ENCODE measurements around the gene GAS7. TPM values are rescaled to one million over a fixed set of nuclear protein-coding genes. Genes with fewer than 3 reads are reported as not detected.

GAS7 gene
- total and polyA plus RNA-seq, 9 of the 15 experiments (the other 6 are each of a cell fraction or from before 2014, with no cell fraction given) = 0.11 to 0.33 TPM; not detected in 7

DNA sequence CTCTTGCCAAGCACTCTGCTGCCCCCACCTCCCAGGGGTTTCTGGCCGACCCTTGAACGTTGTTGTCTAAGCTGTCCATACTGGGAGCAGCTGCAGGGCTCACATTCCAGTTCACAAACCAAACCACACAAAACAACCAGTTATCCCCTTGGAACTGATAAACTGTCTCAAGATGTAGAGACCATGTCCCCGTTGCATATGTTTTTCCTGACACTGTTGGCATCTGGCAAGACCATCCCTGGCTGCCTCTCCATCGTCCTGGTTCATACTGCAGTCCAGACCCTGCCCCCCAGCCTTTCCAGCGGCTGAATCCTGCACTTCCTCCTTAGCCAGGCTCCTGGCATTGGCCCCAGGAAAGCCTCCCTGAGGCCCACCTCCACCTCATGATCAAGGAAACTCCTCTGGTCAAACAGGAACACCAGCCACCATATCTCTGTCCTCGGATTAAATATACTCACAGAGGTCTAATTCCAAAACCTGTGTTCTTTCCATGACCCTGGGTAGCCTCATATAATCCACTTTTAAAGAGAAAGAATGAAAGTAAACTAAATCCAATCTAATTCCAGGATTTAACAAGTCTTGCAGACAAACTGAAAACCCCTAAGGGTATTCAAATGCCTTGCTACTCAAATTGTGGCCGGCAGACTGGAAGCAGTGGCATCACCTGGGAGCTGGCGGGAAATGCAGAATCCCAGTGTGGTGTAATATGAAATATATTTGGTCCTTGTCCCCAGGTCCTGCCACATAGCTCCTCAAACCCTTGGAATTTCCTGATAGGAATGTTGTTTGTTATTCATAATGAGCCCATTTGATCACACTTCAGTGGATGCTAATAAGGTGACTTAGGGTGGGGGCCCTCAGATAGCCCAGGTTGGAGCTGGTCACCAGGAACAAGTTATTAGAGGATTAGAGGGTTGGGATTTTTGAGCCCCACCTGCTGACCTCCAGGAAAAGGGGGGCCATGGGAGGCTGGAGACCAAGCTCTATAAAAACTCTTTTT lies 14.2 kb downstream of the GAS7 start (continued):
- TF ChIP-seq ATF6 (CRISPR knock-in tag; IDR thresholded peaks at IDR 0.05) = no peak
- no peak for TF ChIP-seq KAT8 (IDR thresholded peaks at IDR 0.05; ENCODE audit: low read depth)

DNA sequence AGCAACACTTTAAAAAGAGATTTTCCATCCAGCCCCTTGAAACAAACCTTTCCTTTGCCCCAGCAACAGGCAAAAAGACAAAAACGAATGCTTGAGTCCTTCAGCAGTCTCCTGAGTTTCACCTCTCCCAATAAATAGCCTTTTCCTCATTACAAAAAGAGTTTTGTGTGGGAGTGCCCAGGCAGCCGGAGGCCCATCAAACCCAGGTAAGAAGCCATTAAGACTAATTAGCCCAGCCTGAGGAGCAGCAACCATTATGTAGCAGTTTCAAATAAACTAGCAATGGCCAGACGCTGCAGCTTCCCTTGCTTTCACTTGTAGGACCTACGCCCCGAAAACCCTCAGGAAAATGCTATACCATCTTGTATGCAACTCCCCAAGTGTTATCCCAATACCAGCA lies 15.6 kb downstream of the GAS7 start:
- TF ChIP-seq ZNF174 (CRISPR knock-in tag; IDR thresholded peaks at IDR 0.05) (no peak), EP400 (IDR thresholded peaks at IDR 0.05) (no peak), DNMT1 (IDR thresholded peaks at IDR 0.05) (no peak), ZNF668 (CRISPR knock-in tag; IDR thresholded peaks at IDR 0.05) (no peak), FOXP4 (CRISPR knock-in tag; IDR thresholded peaks at IDR 0.05; ENCODE audit: borderline replicate concordance) (no peak), NCOR1 (IDR thresholded peaks at IDR 0.05) (no peak), ZNF589 (CRISPR knock-in tag; IDR thresholded peaks at IDR 0.05; ENCODE audit: low read depth) (no peak), ZNF143 (CRISPR knock-in tag; IDR thresholded peaks at IDR 0.05) (no peak)
- TF ChIP-seq, protein P1, sequence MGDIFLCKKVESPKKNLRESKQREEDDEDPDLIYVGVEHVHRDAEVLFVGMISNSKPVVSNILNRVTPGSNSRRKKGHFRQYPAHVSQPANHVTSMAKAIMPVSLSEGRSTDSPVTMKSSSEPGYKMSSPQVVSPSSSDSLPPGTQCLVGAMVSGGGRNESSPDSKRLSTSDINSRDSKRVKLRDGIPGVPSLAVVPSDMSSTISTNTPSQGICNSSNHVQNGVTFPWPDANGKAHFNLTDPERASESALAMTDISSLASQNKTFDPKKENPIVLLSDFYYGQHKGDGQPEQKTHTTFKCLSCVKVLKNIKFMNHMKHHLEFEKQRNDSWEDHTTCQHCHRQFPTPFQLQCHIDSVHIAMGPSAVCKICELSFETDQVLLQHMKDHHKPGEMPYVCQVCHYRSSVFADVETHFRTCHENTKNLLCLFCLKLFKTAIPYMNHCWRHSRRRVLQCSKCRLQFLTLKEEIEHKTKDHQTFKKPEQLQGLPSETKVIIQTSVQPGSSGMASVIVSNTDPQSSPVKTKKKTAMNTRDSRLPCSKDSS (IDR thresholded peaks at IDR 0.05; ENCODE audit: low read depth, partially characterized antibody) = no peak
- TF ChIP-seq, protein P2, sequence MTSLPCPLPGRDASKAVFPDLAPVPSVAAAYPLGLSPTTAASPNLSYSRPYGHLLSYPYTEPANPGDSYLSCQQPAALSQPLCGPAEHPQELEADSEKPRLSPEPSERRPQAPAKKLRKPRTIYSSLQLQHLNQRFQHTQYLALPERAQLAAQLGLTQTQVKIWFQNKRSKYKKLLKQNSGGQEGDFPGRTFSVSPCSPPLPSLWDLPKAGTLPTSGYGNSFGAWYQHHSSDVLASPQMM (CRISPR knock-in tag; IDR thresholded peaks at IDR 0.05) = no peak
- no peak overlapping the region for H3K4me2 ChIP-seq (ENCODE audit: insufficient read depth, low read length)
- FAIRE-seq (no peak), DNase-seq (ENCODE audit: extremely low read depth in 1 of 4, low spot score in 3 of 4) (no peak), ATAC-seq (no peak)
- no peak overlapping the region for H3K9ac ChIP-seq (ENCODE audit: insufficient read depth in 1 of 2, low read depth in 2 of 2, low read length in 2 of 2)
- H3K79me2 ChIP-seq (ENCODE audit: control insufficient read depth, insufficient read depth, low read length) = no peaks in the 10 kb centered on the region
- intact Hi-C loops (cut with micrococcal nuclease) = no loop called here
- 0% methylated on average over 5 of the region's 5 CpGs for WGBS (ENCODE audit: insufficient coverage, low coverage, missing lambda C conversion rate)
- CTCF ChIA-PET (ENCODE audit: low intra/inter-chr PET ratio) = no interaction called here
- no peaks in the 10 kb centered on the region for H3K9me3 ChIP-seq (replicated peaks; ENCODE audit: control insufficient read depth, insufficient read depth, low read depth, low read length)
- no peak overlapping the region for H3K4me3 ChIP-seq
- no peaks in the 10 kb centered on the region for H3K9me1 ChIP-seq (ENCODE audit: control insufficient read depth, insufficient read depth, low read length)
- in situ Hi-C loops (cut with MboI) = no loop called here
- H2AFZ ChIP-seq (ENCODE audit: low read depth, low read length) = no peak overlapping the region
- H4K20me1 ChIP-seq (replicated peaks; ENCODE audit: control insufficient read depth, insufficient read depth, low read length) = no peaks in the 10 kb centered on the region
- H3K27ac ChIP-seq (ENCODE audit: extremely low read depth, low read depth, low read length) = no peak overlapping the region
- BruUV-seq (replicated peaks) = no TSS peak
- POLR2A ChIA-PET = no interaction called here
- no peaks in the 10 kb centered on the region; a peak in 1 of 5 replicates for H3K27me3 ChIP-seq (ENCODE audit: control insufficient read depth in 2 of 2, insufficient read depth in 2 of 2, low read length in 2 of 2)
- no peaks in the 10 kb centered on the region for H3K36me3 ChIP-seq (ENCODE audit: control insufficient read depth, insufficient read depth, low read length)
- no peaks in the 10 kb centered on the region for H3K4me1 ChIP-seq (replicated peaks in 1 of 2; ENCODE audit: control insufficient read depth in 2 of 2, insufficient read depth in 2 of 2, low read length in 2 of 2)
